ENCODE measurements around the gene CEP44. TPM values are rescaled to one million over a fixed set of nuclear protein-coding genes. Genes with fewer than 3 reads are reported as not detected.

CEP44 gene
- total RNA-seq, 1 donor from 2014 or later = 15.4 TPM

Other genes with a start within 250 kb of the CEP44 start
- gene FBXO8, start 244 bp upstream of the CEP44 start, total RNA-seq = 17.0 and 18.1 TPM in 2 replicates
- gene HPGD, start 238.6 kb downstream of the CEP44 start, total RNA-seq = 2.6 and 3.1 TPM in 2 replicates

All from activated T-helper 1 cell treated with anti-CD3 and anti-CD28 coated beads, Interleukin-12 subunit alpha, Interleukin-12 subunit beta, Interleukin-2, Interleukin-4 antibody, amounts not matched to agents 30 ng/mL and 10 ng/mL and 1 ng/mL, durations not matched to agents 14 hours and 24 hours and 36 hours (primary cell).